UCSD-AML1 (cell line): ENCODE results near the gene TBC1D2.

Experiments used
- DNase-seq: peaks from one replicate; lab custom pipeline; 2025; ENCODE audit not compliant: unreplicated experiment; lab: John Stamatoyannopoulos, UW

Gene TBC1D2

GRCh38 chr9:98172604-98173003 is 82.8 kb downstream of the TBC1D2 start:
- no peak for DNase-seq

- no peak for DNase-seq
These were observed 84.1 kb downstream of the TBC1D2 start for GRCh38 chr9:98171176-98171925.

GRCh38 chr9:98168941-98169488 is 86.4 kb downstream of the TBC1D2 start:
- DNase-seq = peak; percentile 63

- DNase-seq = no peak
These were observed 87.2 kb downstream of the TBC1D2 start for GRCh38 chr9:98168153-98168780.

- DNase-seq = no peak
These were observed 90.5 kb downstream of the TBC1D2 start for GRCh38 chr9:98164912-98165311.

- no peak for DNase-seq
These were observed 92.8 kb downstream of the TBC1D2 start for GRCh38 chr9:98162613-98163012.

GRCh38 chr9:98161851-98162250 is 93.6 kb downstream of the TBC1D2 start:
- DNase-seq = no peak

GRCh38 chr9:98159790-98160189 is 95.7 kb downstream of the TBC1D2 start:
- DNase-seq = no peak

- no peak for DNase-seq
These were observed 96.1 kb downstream of the TBC1D2 start for GRCh38 chr9:98159301-98159700.

- no peak for DNase-seq
These were observed 97.2 kb downstream of the TBC1D2 start for GRCh38 chr9:98158071-98158831.

- no peak for DNase-seq
These were observed 98.1 kb downstream of the TBC1D2 start for GRCh38 chr9:98157372-98157771.

- DNase-seq = no peak
These were observed 100.8 kb downstream of the TBC1D2 start for GRCh38 chr9:98154678-98155077.

GRCh38 chr9:98152526-98152925 is 102.9 kb downstream of the TBC1D2 start:
- DNase-seq = no peak

GRCh38 chr9:98150721-98151120 is 104.7 kb downstream of the TBC1D2 start:
- no peak for DNase-seq

- DNase-seq = no peak
These were observed 105.3 kb downstream of the TBC1D2 start for GRCh38 chr9:98150164-98150563.

- no peak for DNase-seq
These were observed 106.0 kb downstream of the TBC1D2 start for GRCh38 chr9:98149422-98149821.
